Raji (cell line): ENCODE measurements around the gene MBLAC1.
A peak's percentile ranks its signal among the peaks of the same experiment; 100 is the strongest.

Experiments used
- POLR2A ChIP-seq: IDR thresholded peaks from 2 replicates; pipeline ENCODE4 v1.6.1; 2011; ENCODE audit warnings: low read depth, low read length, control low read depth; ENCODE audit not compliant: insufficient read depth

The MBLAC1 gene

DNA sequence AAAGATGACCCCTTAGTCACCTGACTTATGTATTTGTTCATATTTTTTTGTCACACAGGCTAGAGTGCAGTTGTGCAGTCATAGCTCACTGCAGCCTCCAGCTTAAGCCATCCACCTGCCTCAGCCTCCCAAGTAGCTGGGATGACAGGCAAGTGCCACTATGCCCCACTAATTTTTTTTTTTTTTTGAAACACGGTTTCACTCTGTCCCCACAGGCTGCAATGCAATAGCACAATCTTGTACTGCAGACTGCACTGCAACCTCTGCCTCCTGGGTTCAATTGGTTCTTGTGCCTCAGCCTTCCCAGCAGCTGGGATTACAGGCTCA, 1.8 kb downstream of the MBLAC1 start:
- no peak for TF ChIP-seq POLR2A

DNA sequence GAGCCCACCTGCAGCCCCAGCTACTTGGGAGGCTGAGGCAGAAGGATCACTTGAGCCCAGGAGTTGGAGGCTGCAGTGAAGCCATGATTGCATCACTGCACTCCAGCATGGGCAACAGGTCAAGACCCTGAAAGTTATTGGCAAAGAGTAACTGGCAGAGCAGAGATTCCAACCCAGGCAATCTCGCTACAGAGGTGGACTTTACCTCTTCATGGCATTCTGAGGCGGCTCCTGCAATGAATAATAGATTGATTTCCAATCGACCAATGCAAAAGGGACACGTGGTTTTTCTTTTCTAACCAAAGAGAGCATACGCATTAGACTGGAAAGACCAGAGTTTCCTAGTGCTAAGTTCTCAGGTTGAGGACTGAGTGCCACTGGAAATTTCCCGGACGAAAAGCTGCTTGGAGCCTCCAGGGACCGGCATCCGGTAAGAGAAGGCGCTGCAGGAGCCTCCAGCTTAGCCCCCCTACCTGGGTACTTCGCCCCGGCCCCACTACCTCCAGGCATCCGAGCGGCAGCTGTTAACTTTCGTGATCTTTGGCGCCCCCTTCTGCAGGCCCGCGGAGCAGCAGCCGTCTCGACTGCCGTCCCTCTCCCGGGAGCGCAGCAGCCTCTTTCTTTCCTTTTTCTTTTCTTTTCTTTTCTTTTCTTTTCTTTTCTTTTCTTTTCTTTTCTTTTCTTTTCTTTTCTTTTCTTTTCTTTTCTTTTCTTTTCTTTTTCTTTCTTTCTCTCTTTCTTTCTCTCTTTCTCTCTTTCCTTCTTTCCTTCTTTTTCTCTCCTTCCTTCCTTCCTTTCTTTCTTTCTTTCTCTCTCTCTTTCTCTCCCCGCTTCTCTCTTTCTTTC, 4.1 kb downstream of the MBLAC1 start:
- TF ChIP-seq POLR2A = 0 out of 2 replicates have a peak, but pooled peaks have one; percentile 17

DNA sequence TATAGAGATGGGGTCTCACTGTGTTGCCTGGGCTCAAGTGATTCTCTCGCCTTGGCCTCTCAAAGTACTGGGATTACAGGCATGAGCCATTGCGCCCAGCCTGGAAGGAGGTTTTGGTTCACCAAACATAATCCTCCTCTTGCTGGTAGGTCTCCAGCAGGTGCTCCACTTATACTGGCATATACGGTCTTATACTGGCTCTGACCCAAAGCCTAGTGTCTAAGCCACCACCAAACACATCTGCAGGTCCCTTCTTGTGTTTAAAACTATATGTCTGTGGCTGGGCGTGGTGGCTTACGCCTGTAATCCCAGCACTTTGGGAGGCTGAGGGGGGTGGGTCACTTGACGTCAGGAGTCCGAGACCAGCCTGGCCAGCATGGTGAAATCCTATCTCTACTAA, 5.4 kb downstream of the MBLAC1 start:
- no peak for TF ChIP-seq POLR2A

DNA sequence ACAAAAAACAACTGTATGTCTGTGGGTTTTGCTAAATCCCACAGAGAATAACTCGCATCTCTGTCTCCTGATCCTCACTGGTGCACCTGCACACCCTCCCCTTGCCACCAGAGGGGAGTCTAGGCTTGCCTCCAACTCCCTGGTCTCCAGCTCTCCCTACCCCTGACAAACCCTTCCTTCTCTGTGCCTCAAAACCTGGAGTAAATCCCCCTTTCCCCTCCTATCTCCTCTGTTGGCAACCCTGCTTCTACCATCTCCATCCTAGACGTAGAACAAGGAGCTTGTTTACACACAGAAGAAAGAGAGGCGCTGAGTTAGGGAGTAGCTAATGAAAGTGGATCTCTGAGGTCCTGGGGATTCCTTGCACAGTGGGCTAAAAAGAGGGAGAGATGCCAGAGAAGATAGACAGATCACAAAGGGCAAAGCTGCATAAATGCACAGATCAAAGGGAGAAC, 6.0 kb downstream of the MBLAC1 start:
- TF ChIP-seq POLR2A = no peak

DNA sequence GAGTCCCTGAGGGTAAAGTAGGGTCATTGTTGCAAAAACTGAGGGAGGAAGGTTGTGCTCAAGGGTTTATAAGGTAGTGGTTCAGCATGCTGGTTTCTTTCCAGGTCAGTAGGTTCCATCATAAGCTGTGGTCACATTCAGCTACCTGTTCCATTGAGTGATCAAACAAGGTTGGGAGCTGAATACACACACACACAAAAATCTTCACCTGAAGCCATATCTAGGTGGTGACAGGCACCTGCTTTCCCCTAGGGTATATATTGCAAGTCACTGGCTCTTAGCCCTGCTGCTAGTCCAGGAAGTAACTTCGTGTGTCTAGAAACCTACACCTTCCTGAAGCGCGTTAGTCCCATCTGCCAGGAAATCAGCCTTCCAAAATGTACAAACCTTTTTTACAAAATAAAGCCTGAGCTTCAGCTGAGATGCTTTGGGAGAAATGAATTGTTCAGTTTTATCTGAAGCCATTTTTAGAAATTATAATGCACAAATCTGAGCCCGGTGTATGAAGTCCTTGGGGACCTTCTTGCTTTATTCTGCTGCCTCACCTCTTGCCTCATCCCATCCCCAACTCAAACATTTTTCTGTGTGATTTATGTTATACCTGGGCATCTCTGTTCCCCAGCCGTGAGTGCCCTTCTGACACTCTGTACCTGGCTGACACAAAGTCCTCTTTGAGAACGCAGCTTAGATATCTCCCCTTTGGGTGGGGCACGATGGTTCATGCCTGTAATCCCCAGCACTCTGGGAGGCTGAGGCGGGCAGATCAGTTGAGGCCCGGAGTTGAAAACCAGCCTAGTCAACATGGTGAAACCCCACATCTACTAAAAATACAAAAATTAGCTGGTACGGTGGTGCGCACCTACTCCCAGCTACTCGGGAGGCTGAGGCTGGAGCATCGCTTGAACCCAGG, 11.3 kb downstream of the MBLAC1 start:
- no peak for TF ChIP-seq POLR2A

DNA sequence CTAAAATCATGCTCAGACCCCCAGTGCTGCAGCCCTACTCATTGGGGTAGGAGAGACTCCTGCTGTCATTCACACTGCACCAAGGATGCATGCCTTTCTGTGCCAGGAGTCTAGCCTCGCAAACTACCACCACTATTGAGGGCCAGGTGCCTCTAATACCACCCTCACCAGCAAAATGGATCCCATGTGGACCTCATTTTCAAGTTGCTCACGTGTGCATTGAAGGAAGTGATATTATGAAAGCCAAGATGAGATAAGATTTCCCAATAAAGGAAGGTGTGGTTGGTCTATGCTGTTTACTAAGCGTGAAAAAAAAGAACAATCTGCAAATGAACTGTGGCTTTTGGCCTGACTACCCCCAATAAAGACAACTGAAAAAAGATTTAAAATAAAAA, 14.8 kb downstream of the MBLAC1 start:
- TF ChIP-seq POLR2A = no peak

DNA sequence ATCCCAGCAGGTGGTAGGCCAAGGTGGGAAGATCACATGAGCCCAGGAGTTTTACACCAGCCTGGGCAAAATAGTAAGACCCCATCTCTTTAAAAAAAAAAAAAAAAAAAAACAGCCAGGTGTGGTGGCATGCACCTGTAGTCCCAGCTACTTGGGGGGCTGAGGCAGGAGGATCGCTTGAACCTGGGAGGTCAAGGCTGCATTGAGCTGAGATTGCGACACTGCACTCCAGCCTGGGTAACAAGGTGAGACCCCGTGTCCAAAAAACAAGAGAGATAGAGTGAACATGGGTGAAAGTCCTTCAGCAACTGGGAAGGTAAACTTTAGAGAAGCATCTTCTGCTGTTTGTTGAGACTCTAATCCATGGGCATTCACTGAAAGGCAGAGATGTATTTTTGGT, 15.7 kb downstream of the MBLAC1 start:
- TF ChIP-seq POLR2A = no peak

DNA sequence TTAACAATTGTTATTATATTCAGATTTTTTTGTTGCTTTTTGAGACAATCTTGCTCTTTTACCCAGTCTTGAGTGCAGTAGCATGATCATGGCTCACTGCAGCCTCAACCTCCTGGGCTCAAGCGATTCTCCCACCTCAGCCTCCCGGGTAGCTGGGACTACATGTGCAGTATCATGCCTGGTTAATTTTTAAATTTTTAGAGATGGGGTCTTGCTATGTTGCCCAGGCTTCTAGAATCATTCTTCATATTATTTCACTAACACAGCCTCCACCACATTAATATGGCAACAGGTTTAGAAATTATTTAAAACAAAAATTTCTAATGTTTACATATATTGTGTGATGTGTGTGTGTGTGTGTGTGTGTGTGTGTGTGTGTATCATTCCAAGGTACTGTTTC, 20.5 kb downstream of the MBLAC1 start:
- TF ChIP-seq POLR2A = no peak

DNA sequence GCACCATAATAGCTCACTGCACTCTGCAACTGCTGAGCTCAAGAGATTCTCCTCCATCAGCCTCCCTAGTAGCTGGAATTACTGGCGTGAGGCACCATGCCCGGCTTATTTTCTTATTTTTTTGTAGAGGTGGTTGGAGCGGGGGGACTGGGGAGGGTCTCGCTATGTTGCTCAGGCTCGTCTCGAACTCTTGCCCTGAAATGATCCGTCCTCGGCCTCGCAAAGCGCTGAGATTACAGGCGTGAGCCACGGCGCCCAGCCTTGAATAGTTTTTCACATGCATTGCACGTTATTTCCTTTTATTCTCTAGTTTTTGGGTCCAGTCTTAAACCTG, 21.4 kb downstream of the MBLAC1 start:
- no peak for TF ChIP-seq POLR2A

DNA sequence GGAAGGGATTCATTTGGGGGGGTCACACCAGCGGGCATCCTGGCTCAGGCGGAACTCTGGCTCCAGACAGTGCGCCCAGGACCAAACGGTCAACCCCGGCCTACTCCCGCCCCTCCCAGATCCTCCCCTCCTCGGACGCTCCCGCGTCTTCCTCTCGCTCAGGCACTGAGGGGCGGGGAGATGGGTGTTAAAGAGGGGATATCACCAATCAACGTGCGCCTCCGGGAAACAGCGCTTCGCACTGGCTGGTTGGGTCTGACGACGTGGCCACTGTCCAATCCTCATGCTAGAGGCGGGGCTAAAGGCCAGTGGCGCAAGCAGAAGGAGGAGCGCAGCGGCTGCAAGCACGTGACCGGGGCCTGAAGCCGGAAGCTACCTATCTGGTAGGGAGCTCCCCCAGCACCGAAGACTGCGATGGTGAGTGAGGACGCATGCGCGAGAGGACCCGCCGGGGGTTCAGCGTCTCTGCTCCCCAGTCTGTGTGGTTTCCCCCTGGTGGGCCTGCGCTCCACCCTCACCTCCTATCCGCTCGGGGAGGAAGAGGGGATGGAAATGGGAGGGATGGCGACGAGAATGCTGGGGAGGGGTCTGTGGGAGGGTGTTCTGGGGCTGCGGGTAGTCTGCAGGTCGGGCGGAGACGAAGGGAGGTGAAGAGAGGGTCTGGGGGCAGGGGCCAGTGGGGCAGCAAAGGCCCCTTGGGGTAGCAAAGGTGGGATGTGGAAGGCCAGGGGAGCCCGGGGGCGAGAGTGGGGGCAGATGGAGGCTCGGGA, 22.0 kb downstream of the MBLAC1 start, which contains the start of gene LAMTOR4:
Gene LAMTOR4, plus strand, starts transcription at position 360 of the 770 bp plus-strand sequence. Its CDS starts 55 bp downstream, at position 415.
- TF ChIP-seq POLR2A = peak; percentile 93

DNA sequence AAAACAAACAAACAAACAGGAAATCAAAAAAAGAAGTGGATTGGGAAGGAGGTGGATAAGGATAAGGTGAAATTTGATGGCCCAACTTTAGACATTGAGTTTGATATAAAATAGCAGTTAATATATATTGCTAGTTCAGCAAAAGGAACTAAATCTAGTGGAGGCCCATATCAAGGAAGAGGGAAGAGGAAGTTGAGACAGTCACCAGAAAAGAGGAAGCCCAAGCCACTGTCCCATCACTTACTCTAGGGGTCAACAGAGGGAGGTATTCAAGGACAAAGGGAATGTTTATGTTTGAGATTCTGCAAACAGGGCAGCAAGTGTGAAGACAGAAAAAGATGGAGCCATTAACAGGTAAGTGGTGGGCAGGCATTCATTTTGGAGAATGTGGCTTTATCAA, 25.6 kb downstream of the MBLAC1 start:
- no peak for TF ChIP-seq POLR2A

DNA sequence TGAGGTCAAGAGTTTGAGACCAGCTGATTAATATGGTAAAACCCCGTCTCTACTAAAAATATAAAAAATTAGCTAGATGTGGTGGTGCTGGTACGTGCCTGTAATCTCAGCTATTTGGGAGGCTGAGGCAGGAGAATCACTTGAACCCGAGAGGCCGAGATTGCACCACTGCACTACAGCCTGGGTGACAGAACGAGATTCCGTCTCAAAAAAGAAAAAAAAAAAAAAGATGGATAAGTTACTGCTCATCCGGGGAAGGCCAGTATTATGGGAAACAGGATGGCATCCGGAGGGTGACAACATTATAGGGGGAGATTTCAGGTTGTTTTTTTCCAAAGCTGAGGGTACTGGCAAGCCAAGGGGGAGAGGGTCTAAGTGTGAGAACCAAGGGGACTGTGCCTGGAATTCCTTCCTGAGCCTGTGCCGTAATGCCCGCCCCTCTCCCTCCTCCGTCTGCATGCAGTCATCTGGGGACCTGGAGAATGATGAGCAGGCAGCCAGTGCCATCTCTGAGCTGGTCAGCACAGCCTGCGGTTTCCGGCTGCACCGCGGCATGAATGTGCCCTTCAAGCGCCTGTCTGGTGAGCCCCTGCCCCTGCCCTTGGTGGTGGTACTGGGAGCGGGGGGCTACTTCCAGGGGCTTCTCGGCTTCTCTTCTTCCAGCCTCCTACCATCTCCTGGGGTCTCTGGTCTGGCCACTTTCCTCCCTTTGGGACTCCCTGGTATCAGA, 26.3 kb downstream of the MBLAC1 start:
- TF ChIP-seq POLR2A = no peak

DNA sequence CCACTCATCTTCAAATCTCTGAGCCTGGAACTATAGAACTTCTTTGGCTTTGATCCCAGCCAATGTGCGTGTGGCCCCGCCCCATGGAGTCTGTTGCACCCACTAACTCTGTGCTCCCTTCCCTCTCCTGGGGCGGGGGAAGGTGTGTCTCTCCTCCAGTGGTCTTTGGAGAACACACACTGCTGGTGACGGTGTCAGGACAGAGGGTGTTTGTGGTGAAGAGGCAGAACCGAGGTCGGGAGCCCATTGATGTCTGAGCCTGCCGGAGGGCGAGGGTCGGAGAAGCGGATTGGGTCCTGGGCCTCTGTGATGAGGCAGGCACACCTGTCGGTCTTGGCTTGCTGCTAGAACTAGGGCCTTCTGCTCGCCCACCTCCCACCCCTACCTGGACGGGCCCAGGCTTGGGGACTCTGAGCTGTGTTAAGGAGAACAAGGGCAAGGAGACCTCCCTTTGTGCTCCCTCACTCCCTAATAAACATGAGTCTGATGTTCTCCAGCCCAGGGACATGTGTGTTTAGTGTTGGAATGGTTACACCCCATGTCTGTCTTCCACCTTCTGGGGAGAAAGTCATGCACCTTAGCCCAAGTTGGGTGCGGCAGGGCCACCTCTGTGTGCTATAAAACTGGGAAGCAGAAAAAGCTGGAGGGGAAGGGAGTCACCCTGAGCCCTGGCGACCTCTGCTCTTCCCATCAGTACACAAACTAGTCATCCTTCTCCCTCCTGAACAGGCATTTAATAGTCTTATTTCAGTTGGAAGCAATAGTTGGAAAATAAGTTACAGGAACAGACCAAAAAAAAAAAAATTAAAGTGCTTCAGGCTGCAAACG, 27.2 kb downstream of the MBLAC1 start:
- TF ChIP-seq POLR2A = no peak; the same call in 1 of the 2 replicates
